Right hindlimb (tissue), 1 donor: ENCODE measurements around the gene FGFRL1.

Experiments
- DNase-seq: peaks from one replicate; pipeline ENCODE4 v3.0.0-alpha.2; 2018

The FGFRL1 gene

DNA sequence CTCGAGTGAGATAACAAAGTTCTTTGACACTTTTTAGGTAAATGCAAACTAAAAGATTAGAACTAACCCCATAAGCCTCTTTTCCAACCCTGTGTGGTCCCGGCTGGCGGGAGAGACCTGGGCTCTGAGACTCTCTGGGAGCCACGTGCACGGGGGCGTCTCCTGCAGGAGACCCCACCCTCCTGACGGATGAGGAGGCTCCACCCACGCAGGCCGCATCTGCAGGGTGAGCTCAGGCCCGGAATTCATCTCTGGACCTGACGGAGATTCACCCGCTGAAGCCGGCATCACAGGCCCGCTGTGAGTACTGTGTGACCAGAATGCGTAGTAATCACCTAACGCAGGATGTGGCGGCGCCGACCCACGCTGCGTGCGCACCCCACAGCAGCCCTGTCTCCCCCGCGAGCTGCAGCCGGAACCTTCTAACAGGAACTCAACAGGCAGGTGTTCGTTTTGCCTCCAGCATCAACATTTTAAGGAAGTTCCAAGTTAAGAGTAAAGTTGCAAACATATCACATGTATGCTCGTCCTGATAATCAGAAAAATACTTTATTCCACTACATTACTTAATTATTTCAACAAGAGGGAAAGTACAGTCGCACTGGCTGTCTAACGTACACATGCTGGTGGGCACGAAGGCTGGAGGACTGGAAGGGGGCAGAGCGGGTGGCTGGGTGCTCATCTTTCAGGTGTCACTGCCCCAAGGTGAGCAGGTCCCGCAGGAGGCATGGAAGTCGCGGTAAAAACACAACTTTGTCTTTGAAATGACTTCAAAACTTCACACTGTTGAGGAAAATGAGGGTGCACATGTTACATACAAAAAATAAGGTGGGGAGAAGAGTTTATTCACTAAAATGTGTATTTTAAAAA, 44.5 kb downstream of the FGFRL1 start:
- peak; percentile 72 for DNase-seq

DNA sequence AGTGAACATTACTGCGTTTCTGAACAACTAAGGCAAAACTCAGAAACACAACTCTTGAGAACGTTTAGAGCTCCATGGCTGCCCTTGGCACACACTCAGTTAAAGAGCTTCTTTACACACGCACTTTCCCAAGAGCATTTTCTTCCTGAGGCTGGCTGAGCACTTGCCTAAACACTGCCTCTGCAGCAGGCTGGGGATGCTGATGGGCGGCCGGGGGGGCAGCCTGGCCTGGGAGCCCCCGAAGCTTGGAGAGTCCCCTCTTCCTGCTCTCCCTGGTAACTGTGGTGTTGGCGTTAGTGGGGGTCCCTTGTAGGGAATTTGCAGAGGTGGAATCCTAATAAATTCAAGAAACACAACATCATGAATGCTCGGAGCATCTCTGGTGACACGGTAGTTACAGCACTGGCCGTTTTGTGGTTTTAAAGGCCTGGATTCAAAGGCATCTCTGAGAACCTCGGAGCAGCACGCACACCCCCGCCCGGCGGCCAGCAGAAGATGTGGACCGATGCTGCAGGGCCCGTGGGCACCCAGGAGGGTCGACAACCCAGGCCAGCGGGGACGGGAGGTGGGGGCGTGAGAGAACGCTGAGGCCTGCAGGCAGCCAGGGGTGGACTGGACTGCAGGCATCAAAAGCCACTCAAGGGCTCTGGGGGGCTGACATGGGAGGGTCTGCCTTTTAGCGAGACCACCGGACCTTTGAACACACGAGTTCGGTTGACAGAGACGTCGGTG, 45.4 kb downstream of the FGFRL1 start:
- DNase-seq: no peak

- no peak for DNase-seq
Observed at GRCh38 chr4:1057403-1057745, 45.9 kb downstream of the FGFRL1 start.

DNA sequence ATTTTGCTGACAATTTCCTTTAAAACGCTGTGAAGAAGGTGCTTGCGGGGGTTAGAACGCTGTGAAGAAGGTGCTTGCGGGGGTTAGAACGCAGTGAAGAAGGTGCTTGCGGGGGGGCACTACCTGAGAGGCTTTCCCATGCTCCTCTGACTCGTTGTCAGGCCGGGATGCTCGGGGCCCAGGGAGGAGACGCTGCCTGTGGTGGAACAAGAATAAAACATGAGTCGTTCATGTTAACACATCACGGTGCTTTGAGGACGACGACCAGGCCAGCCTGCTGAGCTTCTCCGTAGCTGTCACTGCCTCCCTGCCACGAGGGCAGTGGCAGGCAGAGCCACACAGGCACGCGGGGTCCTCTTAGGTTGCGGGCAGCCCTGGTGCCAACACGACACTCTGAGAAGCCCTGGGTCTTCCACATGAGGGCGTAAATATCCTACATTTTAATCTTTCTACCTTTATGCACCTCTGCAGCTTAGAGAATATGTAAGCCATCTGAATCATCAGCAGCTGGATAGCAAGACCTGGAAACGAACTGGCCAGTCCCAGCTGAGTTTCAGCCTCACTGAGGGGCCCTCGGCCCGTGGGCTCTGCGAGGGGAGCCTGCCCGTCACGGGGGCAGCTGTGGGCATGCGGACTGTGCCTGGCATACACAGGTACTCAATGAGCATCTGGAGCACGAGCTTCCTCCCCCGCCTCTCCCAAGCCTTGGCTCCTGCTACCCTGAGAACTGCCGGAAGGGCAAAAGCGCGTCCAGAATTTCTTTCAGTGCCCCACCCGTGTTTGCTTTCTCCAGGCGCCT, 47.0 kb downstream of the FGFRL1 start:
- DNase-seq: no peak

DNA sequence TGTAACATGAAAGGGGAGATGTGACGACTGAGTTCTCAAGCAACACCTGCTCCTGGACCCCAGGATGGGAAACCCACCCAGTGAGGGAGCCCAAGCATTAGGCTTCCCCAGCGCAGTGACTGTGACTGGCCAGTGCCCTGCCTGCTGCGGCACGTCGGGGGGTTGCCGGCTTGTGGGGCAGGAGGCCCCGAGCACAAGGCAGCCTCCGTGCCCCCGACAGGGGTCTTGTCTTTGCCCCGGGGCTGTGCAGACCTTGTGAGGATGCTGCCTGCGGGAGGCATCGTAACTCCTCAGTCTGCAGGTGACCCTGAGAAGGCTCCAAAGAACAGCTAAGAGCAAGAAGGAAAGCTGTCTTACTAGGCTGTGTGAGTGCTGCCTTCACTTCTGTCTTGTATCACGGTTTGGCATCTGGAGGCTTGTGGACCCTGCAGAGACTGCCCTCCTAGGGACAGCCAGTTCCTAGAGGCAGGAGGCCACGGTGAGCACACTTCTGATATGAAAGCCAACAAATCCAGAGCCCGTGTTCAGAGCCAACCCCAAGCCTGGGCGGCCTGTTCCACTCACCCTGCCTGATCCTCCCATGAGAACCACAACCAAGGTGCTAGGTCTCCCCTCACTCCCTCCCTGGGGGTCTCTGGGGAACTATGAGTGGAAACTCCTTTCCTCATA, 47.7 kb downstream of the FGFRL1 start:
- DNase-seq: no peak

GRCh38 chr4:1060121-1060520, 48.7 kb downstream of the FGFRL1 start:
- DNase-seq: no peak

DNA sequence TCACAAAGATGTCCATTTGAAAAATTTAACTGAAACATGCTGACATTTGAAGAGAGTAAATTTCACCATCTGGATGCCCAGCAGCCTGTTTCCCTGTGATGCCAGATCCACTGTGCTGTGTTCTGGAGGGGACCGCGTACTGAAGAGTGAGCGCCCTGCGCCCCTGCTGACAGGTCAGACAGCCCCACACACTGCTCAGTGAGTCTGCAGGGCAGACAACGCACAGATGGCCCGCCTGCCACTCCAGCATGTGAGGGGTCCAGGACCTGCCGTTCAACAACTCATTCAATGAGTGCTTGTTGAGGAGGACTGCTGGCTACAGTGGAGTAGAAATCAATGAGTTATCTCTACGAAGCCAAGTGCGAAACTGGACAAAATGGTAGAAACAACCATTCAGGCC, 49.2 kb downstream of the FGFRL1 start:
- DNase-seq: no peak

- DNase-seq: no peak
Observed at GRCh38 chr4:1061056-1061700, 49.8 kb downstream of the FGFRL1 start.

DNA sequence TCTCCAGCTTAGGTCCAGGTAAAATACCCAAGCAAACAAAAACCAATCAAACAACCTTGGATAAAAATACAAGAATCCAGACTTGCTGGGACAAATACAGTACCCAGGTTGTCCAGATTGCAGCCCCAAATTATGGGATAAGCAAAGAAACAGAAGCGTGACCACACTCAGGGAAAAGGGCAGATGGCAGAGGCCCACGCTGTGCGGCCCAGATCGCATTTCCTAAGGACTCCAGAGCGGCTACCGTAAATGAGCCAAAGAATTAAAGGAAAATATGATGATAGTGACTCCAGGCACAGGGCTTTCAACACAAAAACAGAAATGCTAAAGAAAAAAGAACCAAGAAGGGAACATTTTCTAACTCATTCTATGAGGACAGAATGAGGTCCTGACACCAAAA, 50.3 kb downstream of the FGFRL1 start:
- DNase-seq: no peak

DNA sequence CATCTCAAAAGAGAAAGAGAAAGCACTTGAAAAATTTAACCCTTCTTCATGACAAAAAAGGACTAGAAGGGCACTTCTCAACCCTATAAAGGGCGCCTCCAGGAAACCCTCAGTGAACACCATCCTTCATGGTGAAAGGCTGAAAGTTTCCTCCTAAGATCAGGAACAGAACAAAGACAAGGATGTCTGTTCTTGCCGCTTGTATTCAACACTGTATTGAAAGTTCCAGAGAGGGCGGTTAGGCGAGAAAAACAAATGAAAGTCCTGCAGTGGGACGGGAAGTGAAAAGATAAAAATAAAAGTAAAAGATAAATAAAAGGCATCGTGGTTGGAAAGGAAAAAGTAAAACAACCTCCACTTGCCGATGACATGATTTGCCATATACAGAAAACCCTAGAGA, 51.0 kb downstream of the FGFRL1 start:
- DNase-seq: no peak

- DNase-seq: no peak
Observed at GRCh38 chr4:1065732-1066131, 54.3 kb downstream of the FGFRL1 start.

- no peak for DNase-seq
Observed at GRCh38 chr4:1069394-1069793, 58.0 kb downstream of the FGFRL1 start.

DNA sequence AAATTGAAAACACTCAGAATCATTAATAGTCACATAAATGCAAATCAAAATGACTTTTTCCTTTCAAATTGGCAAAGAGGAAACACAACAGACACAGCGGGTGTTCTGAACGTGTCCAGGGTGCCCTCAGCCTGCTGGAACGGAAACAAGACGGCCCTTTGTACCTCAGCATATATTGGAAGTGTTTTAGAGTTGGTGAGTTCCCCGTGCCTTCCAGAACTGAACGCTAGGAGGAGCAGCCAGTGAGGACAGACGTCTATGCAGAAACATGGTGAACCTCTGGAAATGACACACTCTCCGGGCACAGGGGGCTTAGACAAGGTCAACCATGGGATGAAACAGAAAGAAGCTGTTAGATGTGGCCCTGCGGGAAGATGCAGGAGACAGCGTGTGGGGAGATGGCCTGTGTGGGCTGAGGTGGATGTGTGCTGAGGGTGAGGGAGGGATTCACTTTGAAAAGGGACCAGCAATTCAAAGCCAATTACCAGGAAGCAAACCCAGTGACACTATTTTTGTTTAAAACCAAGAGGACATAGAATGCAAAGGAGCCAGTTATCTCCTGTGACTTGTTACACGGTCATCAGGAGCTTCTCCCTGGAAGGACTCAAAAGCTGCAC, 61.5 kb downstream of the FGFRL1 start:
- peak; percentile 64 for DNase-seq

DNA sequence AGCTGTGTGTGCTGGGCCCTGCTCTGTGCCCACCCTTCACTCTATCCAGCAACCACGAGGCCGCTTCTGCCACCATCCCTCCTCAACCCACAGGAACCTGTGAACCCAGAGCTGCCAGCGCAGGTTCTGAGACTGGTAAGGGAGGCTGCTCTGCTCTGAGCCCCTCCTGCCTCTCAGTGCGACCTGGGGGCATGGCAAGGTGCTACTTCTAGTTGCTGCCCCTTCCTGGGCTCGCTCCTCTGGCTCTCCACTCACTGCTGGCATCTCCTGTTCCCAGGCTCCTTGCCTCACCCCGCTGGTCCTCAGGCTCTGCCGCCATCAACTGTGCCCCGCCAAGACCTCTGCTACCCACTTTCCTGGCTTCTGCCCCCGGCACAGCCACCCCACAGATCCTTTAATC, 62.7 kb downstream of the FGFRL1 start:
- no peak for DNase-seq

GRCh38 chr4:1075225-1075624, 63.8 kb downstream of the FGFRL1 start:
- no peak for DNase-seq

DNA sequence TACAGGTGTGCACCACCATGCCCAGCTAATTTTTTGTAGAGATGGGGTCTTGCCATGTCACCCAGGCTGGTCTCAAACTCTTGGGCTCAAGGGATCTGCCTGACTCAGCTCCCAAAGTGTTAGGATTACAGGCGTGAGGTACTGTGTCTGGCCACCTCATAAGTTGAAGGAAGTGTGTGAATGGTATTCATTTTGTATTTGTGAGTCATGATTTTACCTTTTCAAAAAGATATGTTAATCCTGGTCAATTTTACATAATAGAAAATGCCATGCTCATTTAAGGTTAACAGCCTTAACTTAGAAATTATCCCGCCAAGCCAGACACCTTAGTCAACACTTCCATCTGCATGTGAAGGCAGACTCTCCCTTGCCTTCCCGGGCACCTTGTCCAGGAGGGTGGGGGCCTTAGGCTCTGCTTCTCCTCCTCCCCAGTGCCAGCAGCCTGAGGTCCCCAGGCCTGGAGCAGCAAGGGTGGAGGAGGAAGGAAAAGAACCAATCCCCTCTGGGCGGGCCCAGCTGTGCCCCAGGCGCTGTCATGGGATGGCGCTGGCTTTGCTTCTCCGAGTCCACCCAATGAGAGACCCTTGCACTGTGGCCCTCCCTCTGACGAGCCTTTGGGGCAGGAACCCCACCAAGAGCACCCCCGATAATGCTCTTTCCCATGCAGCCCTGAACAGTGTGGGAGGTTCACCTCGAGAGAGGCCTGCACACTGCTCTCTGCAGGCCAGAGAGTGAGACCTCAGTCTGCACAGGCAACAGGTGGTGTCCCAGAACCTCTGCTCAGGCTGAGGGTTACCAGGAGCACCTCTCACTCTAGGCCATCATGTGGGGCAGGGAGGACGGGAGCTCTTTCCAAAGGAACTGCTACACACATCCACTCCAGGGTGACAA, 64.6 kb downstream of the FGFRL1 start:
- DNase-seq: no peak
